NCI-H2227 (cell line): Measurements from ENCODE around the gene NACA2.
A peak's percentile ranks its signal among the peaks of the same experiment; 100 is the strongest.
"Not testable (repeated sequence)": the region's sequence is repeated elsewhere in the genome, so short reads cannot be mapped to it uniquely, and the experiment has no call there.

ENCODE experiments used
- DNase-seq: peaks from one replicate; lab custom pipeline; 2025; ENCODE audit not compliant: unreplicated experiment; lab: John Stamatoyannopoulos, UW

The NACA2 gene

GRCh38 chr17:61579347-61579746 is 11.7 kb downstream of the NACA2 start:
- no peak for DNase-seq

GRCh38 chr17:61578645-61579044 is 12.4 kb downstream of the NACA2 start:
- no peak for DNase-seq

- no peak for DNase-seq
Observed at GRCh38 chr17:61575983-61576382, 15.0 kb downstream of the NACA2 start.

- DNase-seq, result no peak
Observed at GRCh38 chr17:61575352-61575975, 15.6 kb downstream of the NACA2 start.

GRCh38 chr17:61574542-61575351 is 16.3 kb downstream of the NACA2 start:
- peak; percentile 58 for DNase-seq

GRCh38 chr17:61572547-61572946 is 18.5 kb downstream of the NACA2 start:
- DNase-seq, result not testable (repeated sequence)

- no peak for DNase-seq
Observed at GRCh38 chr17:61571624-61572023, 19.4 kb downstream of the NACA2 start.

- no peak for DNase-seq
Observed at GRCh38 chr17:61570118-61570517, 20.9 kb downstream of the NACA2 start.

- not testable (repeated sequence) for DNase-seq
Observed at GRCh38 chr17:61569525-61569924, 21.5 kb downstream of the NACA2 start.

GRCh38 chr17:61568219-61569072 is 22.6 kb downstream of the NACA2 start:
- no peak for DNase-seq

- no peak for DNase-seq
Observed at GRCh38 chr17:61567045-61567802, 23.8 kb downstream of the NACA2 start.

- not testable (repeated sequence) for DNase-seq
Observed at GRCh38 chr17:61566448-61566847, 24.6 kb downstream of the NACA2 start.

GRCh38 chr17:61565850-61566249 is 25.2 kb downstream of the NACA2 start:
- not testable (repeated sequence) for DNase-seq

GRCh38 chr17:61565213-61565612 is 25.8 kb downstream of the NACA2 start:
- DNase-seq, result no peak

GRCh38 chr17:61562287-61562686 is 28.7 kb downstream of the NACA2 start:
- no peak for DNase-seq

GRCh38 chr17:61561354-61561753 is 29.7 kb downstream of the NACA2 start:
- no peak for DNase-seq

- no peak for DNase-seq
Observed at GRCh38 chr17:61560071-61560470, 30.9 kb downstream of the NACA2 start.

- DNase-seq, result no peak
Observed at GRCh38 chr17:61556224-61557188, 34.5 kb downstream of the NACA2 start.

- DNase-seq, result no peak
Observed at GRCh38 chr17:61555127-61555566, 35.9 kb downstream of the NACA2 start.

GRCh38 chr17:61554209-61554608 is 36.8 kb downstream of the NACA2 start:
- DNase-seq, result no peak
